ENCODE data around the gene ZNF543.
"Not testable (repeated sequence)": the region's sequence is repeated elsewhere in the genome, so short reads cannot be mapped to it uniquely, and the experiment has no call there.

ZNF543 gene

GRCh38 chr19:57321751-57322150 is 1.5 kb downstream of the ZNF543 start:
- no peak for DNase-seq

GRCh38 chr19:57324992-57325391 is 4.7 kb downstream of the ZNF543 start:
- DNase-seq, result no peak

GRCh38 chr19:57327993-57328392 is 7.7 kb downstream of the ZNF543 start:
- no peak for DNase-seq

GRCh38 chr19:57334191-57334590 is 13.9 kb downstream of the ZNF543 start:
- DNase-seq, result no peak

GRCh38 chr19:57338877-57339276 is 18.6 kb downstream of the ZNF543 start:
- no peak for DNase-seq

GRCh38 chr19:57342582-57342981 is 22.3 kb downstream of the ZNF543 start:
- no peak for DNase-seq

GRCh38 chr19:57348136-57348535 is 27.9 kb downstream of the ZNF543 start:
- no peak for DNase-seq

- DNase-seq, result peak; percentile 93
Measured at GRCh38 chr19:57350877-57351805, 30.9 kb downstream of the ZNF543 start, which contains the start of gene ZNF304. TSS of gene ZNF304 (plus strand) at chr19:57351271. CDS start at chr19:57351665, 394 bp downstream.

GRCh38 chr19:57351867-57352266 is 31.6 kb downstream of the ZNF543 start:
- DNase-seq, result no peak

GRCh38 chr19:57355916-57356315 is 35.6 kb downstream of the ZNF543 start:
- DNase-seq, result no peak

- DNase-seq, result no peak
Measured at GRCh38 chr19:57357406-57357805, 37.1 kb downstream of the ZNF543 start.

- no peak for DNase-seq
Measured at GRCh38 chr19:57359300-57359699, 39.0 kb downstream of the ZNF543 start.

- no peak for DNase-seq
Measured at GRCh38 chr19:57362419-57362818, 42.1 kb downstream of the ZNF543 start.

- DNase-seq, result peak; percentile 99
Measured at GRCh38 chr19:57362997-57363687, 42.9 kb downstream of the ZNF543 start, which contains the start of the genes TRAPPC2B and ZNF547. TSS of gene TRAPPC2B (plus strand) at chr19:57363551. CDS start at chr19:57364834, 1,283 bp downstream. TSS of gene ZNF547 (plus strand) at chr19:57363551. CDS start at chr19:57368556, 5,005 bp downstream.

GRCh38 chr19:57363688-57364181 is 43.5 kb downstream of the ZNF543 start:
- no peak for DNase-seq

GRCh38 chr19:57366776-57367175 is 46.5 kb downstream of the ZNF543 start:
- no peak for DNase-seq

GRCh38 chr19:57374179-57374578 is 53.9 kb downstream of the ZNF543 start:
- DNase-seq, result no peak

GRCh38 chr19:57374647-57375046 is 54.4 kb downstream of the ZNF543 start:
- not testable (repeated sequence) for DNase-seq

- no peak for DNase-seq
Measured at GRCh38 chr19:57376151-57376550, 55.9 kb downstream of the ZNF543 start.

- DNase-seq, result no peak
Measured at GRCh38 chr19:57377498-57378146, 57.4 kb downstream of the ZNF543 start.

Measured in COR-L47 (cell line).